ENCODE results near the gene UCN2.

DNA sequence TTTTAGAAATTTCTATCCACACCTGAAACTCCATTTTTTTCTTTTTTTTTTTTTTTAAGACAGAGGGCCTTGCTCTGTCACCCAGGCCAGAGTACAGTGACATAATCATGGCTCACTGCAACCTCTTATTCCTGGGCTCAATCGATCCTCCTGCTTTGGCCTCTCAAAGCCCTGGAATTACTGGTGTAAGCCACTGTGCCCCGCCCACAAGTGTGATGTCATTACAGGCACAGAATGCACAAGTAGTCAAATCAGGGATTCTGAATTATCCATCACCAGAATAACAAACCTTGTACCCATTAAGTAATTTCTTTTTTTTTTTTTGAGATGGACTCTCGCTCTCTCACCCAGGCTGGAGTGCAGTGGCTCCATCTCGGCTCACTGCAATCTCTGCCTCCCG is 43.9 kb upstream of the UCN2 start:
- TF ChIP-seq, protein P1, sequence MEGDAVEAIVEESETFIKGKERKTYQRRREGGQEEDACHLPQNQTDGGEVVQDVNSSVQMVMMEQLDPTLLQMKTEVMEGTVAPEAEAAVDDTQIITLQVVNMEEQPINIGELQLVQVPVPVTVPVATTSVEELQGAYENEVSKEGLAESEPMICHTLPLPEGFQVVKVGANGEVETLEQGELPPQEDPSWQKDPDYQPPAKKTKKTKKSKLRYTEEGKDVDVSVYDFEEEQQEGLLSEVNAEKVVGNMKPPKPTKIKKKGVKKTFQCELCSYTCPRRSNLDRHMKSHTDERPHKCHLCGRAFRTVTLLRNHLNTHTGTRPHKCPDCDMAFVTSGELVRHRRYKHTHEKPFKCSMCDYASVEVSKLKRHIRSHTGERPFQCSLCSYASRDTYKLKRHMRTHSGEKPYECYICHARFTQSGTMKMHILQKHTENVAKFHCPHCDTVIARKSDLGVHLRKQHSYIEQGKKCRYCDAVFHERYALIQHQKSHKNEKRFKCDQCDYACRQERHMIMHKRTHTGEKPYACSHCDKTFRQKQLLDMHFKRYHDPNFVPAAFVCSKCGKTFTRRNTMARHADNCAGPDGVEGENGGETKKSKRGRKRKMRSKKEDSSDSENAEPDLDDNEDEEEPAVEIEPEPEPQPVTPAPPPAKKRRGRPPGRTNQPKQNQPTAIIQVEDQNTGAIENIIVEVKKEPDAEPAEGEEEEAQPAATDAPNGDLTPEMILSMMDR (conservative IDR thresholded peaks at IDR 0.05; ENCODE audit: low read length), result no peak
- no peak for TF ChIP-seq EZH2phosphoT487 (IDR thresholded peaks at IDR 0.05; ENCODE audit: borderline replicate concordance, low read depth, low read length)

Data from OCI-LY7 (cell line).